HepG2 (cell line): ENCODE results near the gene GDI1. TPM values are rescaled to one million over a fixed set of nuclear protein-coding genes. Genes with fewer than 3 reads are reported as not detected.

Experiments
- ATAC-seq: fragments of 200-7000 bp; cut with Tn5 transposase; 3 replicates; pipeline ENCODE4 v1.9.1; 2020; ENCODE audit warnings: mild to moderate bottlenecking, moderate library complexity
- BruUV-seq: library from RNA; stranded (reverse); fragments of 400-500 nt; replicated peaks from 2 replicates; lab custom pipeline; 2021; lab: Mats Ljungman, UMichigan
- CTCF ChIA-PET: fragments of 300-600 bp; formaldehyde crosslinking; extraction: SDS; loops from one replicate; lab custom pipeline; 2021; ENCODE audit warnings: low total read pairs, inconsistent platforms, low intra/inter-chr PET ratio; lab: Yijun Ruan, JAX
- POLR2A ChIA-PET: fragments of 350-600 bp; sonication (Branson Sonifier 250); formaldehyde crosslinking; loops from one replicate; lab custom pipeline; 2020; ENCODE audit warnings: antibody characterized with exemption, inconsistent platforms; lab: Yijun Ruan, JAX
- DNase-seq: peaks from one replicate; pipeline ENCODE4 v3.0.0-alpha.2; 2015; ENCODE audit warnings: low spot score
- FAIRE-seq: peaks from 3 replicates; lab custom pipeline; 2011; peaks lifted over from hg19 to GRCh38; lab: Jason Lieb, UNC
- H2AFZ ChIP-seq: one replicate; pipeline ENCODE4 v1.6.1; 2011; ENCODE audit warnings: low read length, inconsistent platforms
- H3K27ac ChIP-seq: fragments of 300-600 bp; 3 replicates; pipeline ENCODE4 v1.8.0; 2011; ENCODE audit warnings: mixed run types, mild to moderate bottlenecking, mixed read lengths, low read length, inconsistent platforms; ENCODE audit not compliant: insufficient read depth; ENCODE audit errors: extremely low read length
- H3K27me3 ChIP-seq, 2 experiments: fragments of 200-600 bp in 1 of 2; 2 replicates in 1 of 2; 3 replicates in 1 of 2; pipeline versions ENCODE4 v1.6.0 to v1.8.0; 2011; ENCODE audit warnings: low read length in 2 of 2, mild to moderate bottlenecking in 2 of 2, moderate library complexity in 2 of 2, inconsistent platforms in 1 of 2; ENCODE audit not compliant: insufficient read depth in 2 of 2, control insufficient read depth in 1 of 2
- H3K36me3 ChIP-seq, 2 experiments: fragments of 200-600 bp in 1 of 2; replicated peaks in 1 of 2; 2 replicates in 1 of 2; 3 replicates in 1 of 2; pipeline versions ENCODE4 v1.5.1 to v1.8.0; 2011; ENCODE audit warnings: low read length in 2 of 2, inconsistent platforms in 1 of 2; ENCODE audit not compliant: insufficient read depth in 2 of 2, control insufficient read depth in 1 of 2
- H3K4me1 ChIP-seq: 2 replicates; pipeline ENCODE4 v1.5.1; 2012; ENCODE audit warnings: low read length, inconsistent platforms; ENCODE audit not compliant: insufficient read depth
- H3K4me2 ChIP-seq: 2 replicates; pipeline ENCODE4 v1.6.0; 2011; ENCODE audit warnings: low read depth, low read length, inconsistent platforms
- H3K4me3 ChIP-seq, 3 experiments: fragments of 200-600 bp in 1 of 3; sonication (generic), shearing (Covaris generic) in 1 of 3; replicated peaks in 1 of 3; 2 replicates each; pipeline ENCODE4 v1.5.1; 2011 to 2016; ENCODE audit warnings: low read length in 3 of 3, inconsistent platforms in 2 of 3, low read depth in 2 of 3, mild to moderate bottlenecking in 2 of 3, control low read depth in 1 of 3, mixed read lengths in 1 of 3; ENCODE audit not compliant: insufficient read depth in 1 of 3
- H3K79me2 ChIP-seq: one replicate; pipeline ENCODE4 v1.6.1; 2011; ENCODE audit warnings: low read length, inconsistent platforms; ENCODE audit not compliant: insufficient read depth
- H3K9ac ChIP-seq: 2 replicates; pipeline ENCODE4 v1.6.0; 2011; ENCODE audit warnings: mild to moderate bottlenecking, low read depth, low read length, inconsistent platforms; ENCODE audit not compliant: insufficient read depth
- H3K9me3 ChIP-seq: 2 replicates; pipeline ENCODE4 v1.5.1; 2012; ENCODE audit warnings: mild to moderate bottlenecking, low read length
- H4K20me1 ChIP-seq: 2 replicates; pipeline ENCODE4 v1.6.0; 2011; ENCODE audit warnings: inconsistent platforms, mild to moderate bottlenecking, low read length, moderate library complexity; ENCODE audit not compliant: insufficient read depth
- CEBPB ChIP-seq: IDR thresholded peaks from 2 replicates; pipeline ENCODE4 v1.6.1; 2011; ENCODE audit warnings: low read depth, low read length, improper control_type of control experiment, borderline replicate concordance
- GABPA ChIP-seq, 2 experiments: IDR thresholded peaks; 2 replicates each; pipeline ENCODE4 v1.6.1; 2011 to 2016; ENCODE audit warnings: low read depth in 2 of 2, low read length in 1 of 2, missing biosample characterization in 1 of 2, missing genetic modification characterization in 1 of 2
- KLF16 ChIP-seq, 2 experiments: sonication (generic) in 1 of 2; formaldehyde crosslinking in 1 of 2; IDR thresholded peaks; 2 replicates each; pipeline versions ENCODE4 v1.6.1 to v1.8.0; 2016 to 2023; ENCODE audit warnings: missing genetic modification reagents in 2 of 2, missing compliant biosample characterization in 1 of 2
- MAF1 ChIP-seq: sonication (generic); formaldehyde crosslinking; IDR thresholded peaks from 2 replicates; pipeline ENCODE4 v1.5.0; 2020; ENCODE audit warnings: missing genetic modification reagents, borderline replicate concordance
- POLR2A ChIP-seq, 2 experiments: IDR thresholded peaks; 2 replicates each; pipeline ENCODE4 v1.6.1; 2011; ENCODE audit warnings: low read depth in 2 of 2, low read length in 2 of 2, mild to moderate bottlenecking in 1 of 2, moderate library complexity in 1 of 2; ENCODE audit not compliant: insufficient read depth in 1 of 2
- TSC22D2 ChIP-seq: sonication (generic); formaldehyde crosslinking; IDR thresholded peaks from 2 replicates; pipeline ENCODE4 v1.5.1; 2020; ENCODE audit warnings: missing genetic modification reagents, mild to moderate bottlenecking, borderline replicate concordance
- ZFAT ChIP-seq: sonication (generic); formaldehyde crosslinking; conservative IDR thresholded peaks from 2 replicates; pipeline ENCODE4 v1.8.1; 2023; ENCODE audit warnings: missing genetic modification reagents, inconsistent platforms
- ZKSCAN5 ChIP-seq: sonication (generic); formaldehyde crosslinking; IDR thresholded peaks from 2 replicates; pipeline ENCODE4 v1.5.1; 2020; ENCODE audit warnings: mild to moderate bottlenecking, missing genetic modification reagents
- ZNF331 ChIP-seq: sonication (generic); formaldehyde crosslinking; IDR thresholded peaks from 2 replicates; pipeline ENCODE4 v1.4.0; 2020; ENCODE audit warnings: missing genetic modification reagents
- ZNF629 ChIP-seq: sonication (generic); formaldehyde crosslinking; conservative IDR thresholded peaks from 2 replicates; pipeline ENCODE4 v1.5.0; 2020; ENCODE audit warnings: missing genetic modification reagents
- WGBS: methylation state at CpG from one replicate; pipeline ENCODE4 v1.1.6; 2017; ENCODE audit warnings: low lambda C conversion rate; 5-methylcytosine and 5-hydroxymethylcytosine counted together
- in situ Hi-C: cut with HindIII; loops from 2 replicates; pipeline ENCODE4 v1.10.0; 2017; ENCODE audit warnings: low pct_unique_long_range_greater_than_20kb; ENCODE audit not compliant: extremely low pct_ligation_motif_present
- intact Hi-C: fragments of 100-400 bp; cut with micrococcal nuclease; formaldehyde crosslinking; loops from one replicate; pipeline ENCODE4 v1.10.0; 2022; ENCODE audit not compliant: unreplicated experiment
- polyA plus RNA-seq, 8 experiments: library from polyadenylated mRNA; depleted of rRNA in 3 of 8; stranded (reverse) in 7 of 8; unstranded in 1 of 8; fragments of >200 nt; fragmentation: Illumina TruSeq in 4 of 8; extraction: Trizol in 4 of 8; gene quantifications; 2 replicates each; pipeline versions ENCODE4 v1.2.1 to v1.2.3, GENCODE V29; 2011 to 2016; ENCODE audit warnings: low read depth in 4 of 8, missing spikeins in 1 of 8, mixed read lengths in 1 of 8; ENCODE audit not compliant: insufficient read depth in 1 of 8
- total RNA-seq, 5 experiments: library from RNA; depleted of rRNA; stranded (reverse); fragments of >200 nt; fragmentation: Illumina TruSeq; extraction: Trizol; gene quantifications; 2 replicates each; pipeline ENCODE4 v1.2.3, GENCODE V29; 2016; ENCODE audit warnings: low read depth in 1 of 5
- TF ChIP-seq, protein P1 (sequence below): sonication (generic); formaldehyde crosslinking; IDR thresholded peaks from 2 replicates; pipeline ENCODE4 v1.9.0; 2021; ENCODE audit warnings: missing genetic modification reagents, borderline replicate concordance
- TF ChIP-seq, protein P2 (sequence below): IDR thresholded peaks from 2 replicates; pipeline ENCODE4 v1.6.1; 2016; ENCODE audit warnings: control low read depth
- TF ChIP-seq, protein P3 (sequence below): IDR thresholded peaks from 2 replicates; pipeline ENCODE4 v1.6.1; 2012; ENCODE audit warnings: low read length, improper control_type of control experiment
- TF ChIP-seq, protein P4 (sequence below): IDR thresholded peaks from 2 replicates; pipeline ENCODE4 v1.6.1; 2012; ENCODE audit warnings: inconsistent platforms

Gene GDI1
- total and polyA plus RNA-seq, 2 of the 13 experiments (the other 11 are each of a cell fraction or from before 2014, with no cell fraction given) = 17.4 to 105 TPM

DNA sequence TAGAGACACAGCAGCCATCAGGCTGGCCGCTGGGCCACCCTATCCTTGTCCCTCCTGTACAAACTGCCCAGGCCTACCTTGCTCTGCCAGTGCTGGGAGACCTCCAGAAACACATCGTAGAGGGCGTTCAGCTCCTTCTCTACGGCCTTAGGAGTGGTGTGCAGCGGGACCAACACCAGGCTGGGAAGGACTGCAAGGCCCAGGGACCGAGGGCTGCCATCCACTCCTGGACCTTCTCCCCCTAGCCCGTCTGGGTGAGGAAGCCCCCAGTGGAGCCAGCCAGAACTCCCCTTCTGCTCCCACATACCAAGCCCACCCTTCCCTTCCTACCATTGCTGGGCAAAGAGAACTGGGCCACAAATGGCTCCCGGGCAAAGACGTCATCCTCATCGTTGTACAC lies 33.8 kb upstream of the GDI1 start:
- Histone ChIP-seq H3K4me3 (no peak overlapping the region), H3K4me1 (peaks cover 34% of the 10 kb centered on the region), H3K4me2 (no peak overlapping the region), H3K79me2 (peaks cover 15% of the 10 kb centered on the region), H3K9me3 (no peaks in the 10 kb centered on the region), H2AFZ (no peak overlapping the region), H3K27ac (no peak overlapping the region), H4K20me1 (peaks cover 21% of the 10 kb centered on the region; the same call in 1 of the 2 replicates), H3K36me3 (peaks cover 6 to 22% of the 10 kb centered on the region in 2 experiments; a peak in 4 of 5 replicates), H3K9ac (no peak overlapping the region), H3K27me3 (no peaks in the 10 kb centered on the region; a peak in 1 of 5 replicates)
- in situ Hi-C loops = loop anchor here (25.0 kb wide), 1 partner anchor 134 kb away; the partner anchor contains the start of genes G6PD and IKBKG
- ChIA-PET POLR2A (interaction anchor here (1.2 kb wide), 1 partner anchor 8 kb away, joined by 3 read pairs; the partner anchor contains the start of gene TAFAZZIN), CTCF (no interaction called here)
- DNase-seq = no peak
- BruUV-seq = no TSS peak
- intact Hi-C loops = no loop called here
- 96% methylated on average over 3 of the region's 10 CpGs for WGBS
- FAIRE-seq = no peak
- peak; percentile 18 for ATAC-seq
- TF ChIP-seq, protein P1, sequence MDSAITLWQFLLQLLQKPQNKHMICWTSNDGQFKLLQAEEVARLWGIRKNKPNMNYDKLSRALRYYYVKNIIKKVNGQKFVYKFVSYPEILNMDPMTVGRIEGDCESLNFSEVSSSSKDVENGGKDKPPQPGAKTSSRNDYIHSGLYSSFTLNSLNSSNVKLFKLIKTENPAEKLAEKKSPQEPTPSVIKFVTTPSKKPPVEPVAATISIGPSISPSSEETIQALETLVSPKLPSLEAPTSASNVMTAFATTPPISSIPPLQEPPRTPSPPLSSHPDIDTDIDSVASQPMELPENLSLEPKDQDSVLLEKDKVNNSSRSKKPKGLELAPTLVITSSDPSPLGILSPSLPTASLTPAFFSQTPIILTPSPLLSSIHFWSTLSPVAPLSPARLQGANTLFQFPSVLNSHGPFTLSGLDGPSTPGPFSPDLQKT (CRISPR knock-in tag) = no peak
- TF ChIP-seq, protein P2, sequence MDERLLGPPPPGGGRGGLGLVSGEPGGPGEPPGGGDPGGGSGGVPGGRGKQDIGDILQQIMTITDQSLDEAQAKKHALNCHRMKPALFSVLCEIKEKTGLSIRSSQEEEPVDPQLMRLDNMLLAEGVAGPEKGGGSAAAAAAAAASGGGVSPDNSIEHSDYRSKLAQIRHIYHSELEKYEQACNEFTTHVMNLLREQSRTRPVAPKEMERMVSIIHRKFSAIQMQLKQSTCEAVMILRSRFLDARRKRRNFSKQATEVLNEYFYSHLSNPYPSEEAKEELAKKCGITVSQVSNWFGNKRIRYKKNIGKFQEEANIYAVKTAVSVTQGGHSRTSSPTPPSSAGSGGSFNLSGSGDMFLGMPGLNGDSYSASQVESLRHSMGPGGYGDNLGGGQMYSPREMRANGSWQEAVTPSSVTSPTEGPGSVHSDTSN = no peak
- no peak for TF ChIP-seq ZNF331 (CRISPR knock-in tag)
- TF ChIP-seq KLF16 (CRISPR knock-in tag; IDR thresholded peaks at IDR 0.05) = no peak
- TF ChIP-seq, protein P3, sequence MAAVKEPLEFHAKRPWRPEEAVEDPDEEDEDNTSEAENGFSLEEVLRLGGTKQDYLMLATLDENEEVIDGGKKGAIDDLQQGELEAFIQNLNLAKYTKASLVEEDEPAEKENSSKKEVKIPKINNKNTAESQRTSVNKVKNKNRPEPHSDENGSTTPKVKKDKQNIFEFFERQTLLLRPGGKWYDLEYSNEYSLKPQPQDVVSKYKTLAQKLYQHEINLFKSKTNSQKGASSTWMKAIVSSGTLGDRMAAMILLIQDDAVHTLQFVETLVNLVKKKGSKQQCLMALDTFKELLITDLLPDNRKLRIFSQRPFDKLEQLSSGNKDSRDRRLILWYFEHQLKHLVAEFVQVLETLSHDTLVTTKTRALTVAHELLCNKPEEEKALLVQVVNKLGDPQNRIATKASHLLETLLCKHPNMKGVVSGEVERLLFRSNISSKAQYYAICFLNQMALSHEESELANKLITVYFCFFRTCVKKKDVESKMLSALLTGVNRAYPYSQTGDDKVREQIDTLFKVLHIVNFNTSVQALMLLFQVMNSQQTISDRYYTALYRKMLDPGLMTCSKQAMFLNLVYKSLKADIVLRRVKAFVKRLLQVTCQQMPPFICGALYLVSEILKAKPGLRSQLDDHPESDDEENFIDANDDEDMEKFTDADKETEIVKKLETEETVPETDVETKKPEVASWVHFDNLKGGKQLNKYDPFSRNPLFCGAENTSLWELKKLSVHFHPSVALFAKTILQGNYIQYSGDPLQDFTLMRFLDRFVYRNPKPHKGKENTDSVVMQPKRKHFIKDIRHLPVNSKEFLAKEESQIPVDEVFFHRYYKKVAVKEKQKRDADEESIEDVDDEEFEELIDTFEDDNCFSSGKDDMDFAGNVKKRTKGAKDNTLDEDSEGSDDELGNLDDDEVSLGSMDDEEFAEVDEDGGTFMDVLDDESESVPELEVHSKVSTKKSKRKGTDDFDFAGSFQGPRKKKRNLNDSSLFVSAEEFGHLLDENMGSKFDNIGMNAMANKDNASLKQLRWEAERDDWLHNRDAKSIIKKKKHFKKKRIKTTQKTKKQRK = no peak
- TF ChIP-seq POLR2A (IDR thresholded peaks at IDR 0.05; ENCODE audit: insufficient read depth in 1 of 2, low read depth in 2 of 2, low read length in 2 of 2) = no peak
- no peak for TF ChIP-seq ZFAT (CRISPR knock-in tag)
- TF ChIP-seq CEBPB = no peak
- TF ChIP-seq, protein P4, sequence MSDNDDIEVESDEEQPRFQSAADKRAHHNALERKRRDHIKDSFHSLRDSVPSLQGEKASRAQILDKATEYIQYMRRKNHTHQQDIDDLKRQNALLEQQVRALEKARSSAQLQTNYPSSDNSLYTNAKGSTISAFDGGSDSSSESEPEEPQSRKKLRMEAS = no peak
- no peak for TF ChIP-seq ZNF629
- no peak for TF ChIP-seq GABPA (IDR thresholded peaks at IDR 0.05; ENCODE audit: low read depth, low read length)
- TF ChIP-seq GABPA (CRISPR knock-in tag; IDR thresholded peaks at IDR 0.05; ENCODE audit: low read depth) = no peak
- TF ChIP-seq TSC22D2 = no peak
- TF ChIP-seq MAF1 (CRISPR knock-in tag) = no peak
- no peak for TF ChIP-seq ZKSCAN5 (CRISPR knock-in tag)
